CD14-positive monocyte (primary cell): Measurements from ENCODE around the gene NEURL1B. TPM values are rescaled to one million over a fixed set of nuclear protein-coding genes. Genes with fewer than 3 reads are reported as not detected.

Source experiments
- DNase-seq, 3 donors: peaks; one replicate each; pipeline ENCODE4 v3.0.0-alpha.2; 2011 to 2022
- H2AFZ ChIP-seq: 2 replicates; pipeline ENCODE4 v1.6.0; 2012; ENCODE audit warnings: mild to moderate bottlenecking, low read depth, low read length, inconsistent platforms; ENCODE audit not compliant: insufficient read depth, poor library complexity, severe bottlenecking
- H3K27ac ChIP-seq, 2 donors: 1 replicate in 1 of 2; 2 replicates in 1 of 2; pipeline ENCODE4 v1.5.1; 2012 to 2013; ENCODE audit warnings: low read length in 2 of 2, control low read depth in 1 of 2, inconsistent platforms in 1 of 2, low read depth in 1 of 2, mild to moderate bottlenecking in 1 of 2
- H3K27me3 ChIP-seq, 2 donors: one replicate each; pipeline versions ENCODE4 v1.6.0 to v1.6.1; 2011 to 2013; ENCODE audit warnings: low read length in 2 of 2; ENCODE audit not compliant: control insufficient read depth in 2 of 2, insufficient read depth in 2 of 2
- H3K36me3 ChIP-seq, 2 donors: replicated peaks in 1 of 2; 1 replicate in 1 of 2; 2 replicates in 1 of 2; pipeline versions ENCODE4 v1.5.1 to v1.6.1; 2012 to 2013; ENCODE audit warnings: low read length in 2 of 2, control low read depth in 1 of 2, inconsistent platforms in 1 of 2, mild to moderate bottlenecking in 1 of 2; ENCODE audit not compliant: insufficient read depth in 2 of 2, control insufficient read depth in 1 of 2
- H3K4me1 ChIP-seq, 2 donors: 1 replicate in 1 of 2; 2 replicates in 1 of 2; pipeline versions ENCODE4 v1.5.1 to v1.6.1; 2012 to 2013; ENCODE audit warnings: low read length in 2 of 2, control low read depth in 1 of 2, inconsistent platforms in 1 of 2, mild to moderate bottlenecking in 1 of 2, moderate library complexity in 1 of 2; ENCODE audit not compliant: insufficient read depth in 2 of 2, control insufficient read depth in 1 of 2
- H3K4me2 ChIP-seq: replicated peaks from 2 replicates; pipeline ENCODE3; 2012; ENCODE audit warnings: low read length, moderate library complexity, mild to moderate bottlenecking; ENCODE audit not compliant: poor library complexity, severe bottlenecking; ENCODE audit errors: extremely low read depth
- H3K4me3 ChIP-seq, 3 experiments: fragments of 200-600 bp in 1 of 3; sonication (generic) in 1 of 3; replicated peaks in 1 of 3; 1 replicate in 2 of 3; 2 replicates in 1 of 3; pipeline ENCODE4 v1.5.1; 2011 to 2013; ENCODE audit warnings: low read length in 3 of 3, mild to moderate bottlenecking in 3 of 3, control low read depth in 2 of 3, low read depth in 2 of 3, inconsistent platforms in 1 of 3, moderate library complexity in 1 of 3
- H3K79me2 ChIP-seq: 2 replicates; pipeline ENCODE4 v1.6.0; 2012; ENCODE audit warnings: mild to moderate bottlenecking, control low read depth, inconsistent platforms, low read length, moderate library complexity; ENCODE audit not compliant: insufficient read depth
- H3K9ac ChIP-seq: 2 replicates; pipeline ENCODE4 v1.6.0; 2017; ENCODE audit warnings: low read length, mild to moderate bottlenecking; ENCODE audit not compliant: insufficient read depth, poor library complexity, severe bottlenecking
- H3K9me3 ChIP-seq, 2 donors: replicated peaks in 1 of 2; 1 replicate in 1 of 2; 2 replicates in 1 of 2; pipeline versions ENCODE4 v1.5.1 to v1.6.1; 2012 to 2013; ENCODE audit warnings: low read length in 2 of 2, control low read depth in 1 of 2; ENCODE audit not compliant: control insufficient read depth in 1 of 2, insufficient read depth in 1 of 2
- H4K20me1 ChIP-seq: 2 replicates; pipeline ENCODE4 v1.6.0; 2012; ENCODE audit warnings: mild to moderate bottlenecking, low read length, control low read depth, moderate library complexity; ENCODE audit not compliant: insufficient read depth
- H3K27ac Mint-ChIP-seq, 7 donors: one replicate each; pipeline ENCODE4 v1.8.0; 2020; ENCODE audit warnings: mild to moderate bottlenecking in 7 of 7, mixed read lengths in 7 of 7, moderate library complexity in 6 of 7, inconsistent platforms in 2 of 7
- H3K27me3 Mint-ChIP-seq, 3 donors: one replicate each; pipeline ENCODE4 v1.8.0; 2021 to 2022; ENCODE audit warnings: low read depth in 3 of 3, mild to moderate bottlenecking in 3 of 3, mixed read lengths in 3 of 3, moderate library complexity in 3 of 3, inconsistent platforms in 1 of 3
- H3K36me3 Mint-ChIP-seq, 2 donors: one replicate each; pipeline ENCODE4 v1.8.0; 2020; ENCODE audit warnings: mixed read lengths in 2 of 2, inconsistent platforms in 1 of 2, mild to moderate bottlenecking in 1 of 2
- H3K4me1 Mint-ChIP-seq: one replicate; pipeline ENCODE4 v1.8.0; 2020; ENCODE audit warnings: mild to moderate bottlenecking, mixed read lengths
- H3K4me3 Mint-ChIP-seq, 2 donors: one replicate each; pipeline ENCODE4 v1.8.0; 2020; ENCODE audit warnings: mild to moderate bottlenecking in 2 of 2, mixed read lengths in 2 of 2, moderate library complexity in 1 of 2
- H3K9me3 Mint-ChIP-seq, 7 donors: one replicate each; pipeline ENCODE4 v1.8.0; 2020 to 2022; ENCODE audit warnings: mixed read lengths in 7 of 7, mild to moderate bottlenecking in 6 of 7, moderate library complexity in 6 of 7, inconsistent platforms in 2 of 7
- WGBS: methylation state at CpG from one replicate; pipeline ENCODE4 v1.1.5; 2013; ENCODE audit warnings: missing lambda C conversion rate; ENCODE audit not compliant: insufficient coverage; 5-methylcytosine and 5-hydroxymethylcytosine counted together
- intact Hi-C, 2 donors: fragments of 100-400 bp; cut with micrococcal nuclease; formaldehyde crosslinking; loops; one replicate each; pipeline versions ENCODE4 v1.15.0 to v1.15.1; 2023
- polyA plus RNA-seq, 3 donors: library from polyadenylated mRNA; depleted of rRNA in 1 of 3; unstranded in 2 of 3; stranded (reverse) in 1 of 3; fragments of 300-500 nt in 2 of 3; fragments of >200 nt in 1 of 3; fragmentation: Illumina TruSeq in 2 of 3; gene quantifications; 1 replicate in 2 of 3; 2 replicates in 1 of 3; pipeline ENCODE4 v1.2.3, GENCODE V29; 2012 to 2021
- TF ChIP-seq, protein P1 (sequence below): fragments of 200-600 bp; IDR thresholded peaks from one replicate; pipeline ENCODE4 v1.8.0; 2022; ENCODE audit warnings: antibody characterized with exemption, mild to moderate bottlenecking

The NEURL1B gene
- polyA plus RNA-seq, 3 donors = 0.01 TPM; not detected in 2

DNA sequence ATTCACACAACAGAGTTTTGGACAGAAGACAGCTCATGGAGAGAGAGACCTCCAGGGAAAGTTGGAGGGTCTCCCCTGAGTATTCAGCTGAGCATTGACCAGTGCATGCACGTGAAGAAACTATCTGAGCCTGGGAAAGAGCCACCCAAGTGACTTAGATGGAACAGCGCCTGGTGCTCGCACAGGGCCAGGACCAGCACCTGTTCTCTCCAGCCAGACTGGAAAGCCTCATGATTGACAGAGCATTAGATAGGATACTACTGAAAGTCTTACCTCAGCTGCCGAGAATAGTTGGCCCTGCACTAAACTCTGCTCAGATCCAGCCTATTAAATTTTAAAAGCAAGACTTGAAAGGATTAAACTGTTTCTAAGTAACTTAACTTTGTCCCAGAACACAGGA, 28.3 kb upstream of the NEURL1B start:
- Mint-ChIP-seq H3K9me3 (peaks cover 0 to 8% (median 2%) of the 10 kb centered on the region in 7 donors), H3K27me3 (peaks cover 3 to 9% (median 3%) of the 10 kb centered on the region in 3 donors), H3K4me1 (no peaks in the 10 kb centered on the region), H3K36me3 (no peaks in the 10 kb centered on the region), H3K4me3 (no peak overlapping the region), H3K27ac (no peak overlapping the region)
- intact Hi-C loops = no loop called here
- H4K20me1 ChIP-seq = no peaks in the 10 kb centered on the region
- H3K9ac ChIP-seq = no peak overlapping the region
- TF ChIP-seq, protein P1, sequence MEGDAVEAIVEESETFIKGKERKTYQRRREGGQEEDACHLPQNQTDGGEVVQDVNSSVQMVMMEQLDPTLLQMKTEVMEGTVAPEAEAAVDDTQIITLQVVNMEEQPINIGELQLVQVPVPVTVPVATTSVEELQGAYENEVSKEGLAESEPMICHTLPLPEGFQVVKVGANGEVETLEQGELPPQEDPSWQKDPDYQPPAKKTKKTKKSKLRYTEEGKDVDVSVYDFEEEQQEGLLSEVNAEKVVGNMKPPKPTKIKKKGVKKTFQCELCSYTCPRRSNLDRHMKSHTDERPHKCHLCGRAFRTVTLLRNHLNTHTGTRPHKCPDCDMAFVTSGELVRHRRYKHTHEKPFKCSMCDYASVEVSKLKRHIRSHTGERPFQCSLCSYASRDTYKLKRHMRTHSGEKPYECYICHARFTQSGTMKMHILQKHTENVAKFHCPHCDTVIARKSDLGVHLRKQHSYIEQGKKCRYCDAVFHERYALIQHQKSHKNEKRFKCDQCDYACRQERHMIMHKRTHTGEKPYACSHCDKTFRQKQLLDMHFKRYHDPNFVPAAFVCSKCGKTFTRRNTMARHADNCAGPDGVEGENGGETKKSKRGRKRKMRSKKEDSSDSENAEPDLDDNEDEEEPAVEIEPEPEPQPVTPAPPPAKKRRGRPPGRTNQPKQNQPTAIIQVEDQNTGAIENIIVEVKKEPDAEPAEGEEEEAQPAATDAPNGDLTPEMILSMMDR = no peak
- no peaks in the 10 kb centered on the region for H3K4me1 ChIP-seq
- no peak for DNase-seq
- H3K36me3 ChIP-seq = no peaks in the 10 kb centered on the region
- H3K4me2 ChIP-seq = no peak overlapping the region
- H2AFZ ChIP-seq = no peak overlapping the region
- no peak overlapping the region for H3K27ac ChIP-seq
- 97% methylated on average over 3 of the region's 4 CpGs for WGBS
- no peaks in the 10 kb centered on the region for H3K79me2 ChIP-seq
- no peak overlapping the region for H3K4me3 ChIP-seq
- H3K9me3 ChIP-seq = no peaks in the 10 kb centered on the region
- no peaks in the 10 kb centered on the region for H3K27me3 ChIP-seq

DNA sequence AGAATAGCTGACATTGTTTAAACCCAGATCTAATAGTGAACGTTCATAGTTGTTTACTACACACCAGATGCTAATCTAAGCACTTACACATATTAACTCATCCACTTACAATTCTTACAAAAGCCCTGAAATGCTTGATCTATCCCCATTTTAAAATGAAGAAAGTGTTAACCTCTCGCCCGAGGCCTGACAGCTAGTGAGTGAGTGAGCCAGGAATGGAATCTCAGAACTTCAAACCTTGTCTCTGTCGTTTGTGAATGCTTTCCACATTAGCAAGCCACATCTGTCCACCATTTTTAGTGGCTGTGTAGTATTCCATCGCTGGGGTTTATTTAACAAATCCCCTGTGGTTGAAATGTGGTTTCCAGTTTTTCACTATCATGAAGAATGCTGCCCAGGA, 24.9 kb upstream of the NEURL1B start:
- no peaks in the 10 kb centered on the region for H3K36me3 ChIP-seq
- DNase-seq = no peak
- H3K27me3 ChIP-seq = no peaks in the 10 kb centered on the region
- H3K79me2 ChIP-seq = no peaks in the 10 kb centered on the region
- no peak overlapping the region for H3K4me3 ChIP-seq
- H4K20me1 ChIP-seq = no peaks in the 10 kb centered on the region
- H3K9ac ChIP-seq = no peak overlapping the region
- Mint-ChIP-seq H3K4me1 (no peaks in the 10 kb centered on the region), H3K9me3 (peaks cover 0 to 8% (median 2%) of the 10 kb centered on the region in 7 donors), H3K36me3 (no peaks in the 10 kb centered on the region), H3K27ac (no peak overlapping the region), H3K27me3 (peaks cover 0 to 12% (median 3%) of the 10 kb centered on the region in 3 donors), H3K4me3 (no peak overlapping the region)
- H2AFZ ChIP-seq = no peak overlapping the region
- intact Hi-C loops = no loop called here
- no peak overlapping the region for H3K27ac ChIP-seq
- H3K9me3 ChIP-seq = no peaks in the 10 kb centered on the region
- no peak overlapping the region for H3K4me2 ChIP-seq
- H3K4me1 ChIP-seq = no peaks in the 10 kb centered on the region
- TF ChIP-seq, protein P1 = no peak
- no CpG with 5 or more reads among the region's 5 CpGs for WGBS
